ENCODE data around the gene CTH.
"Not testable (repeated sequence)": the region's sequence is repeated elsewhere in the genome, so short reads cannot be mapped to it uniquely, and the experiment has no call there.

CTH gene

GRCh38 chr1:70409136-70409535 lies 1.9 kb upstream of the CTH start:
- DNase-seq (ENCODE audit: insufficient read length, low spot score) (no peak), FAIRE-seq (no peak)
- no peak for TF ChIP-seq CTCF (IDR thresholded peaks at IDR 0.05; ENCODE audit: insufficient read depth, missing control alignments)

- DNase-seq (ENCODE audit: insufficient read length, low spot score) (no peak), FAIRE-seq (no peak)
- TF ChIP-seq CTCF (IDR thresholded peaks at IDR 0.05; ENCODE audit: insufficient read depth, missing control alignments): no peak
Observed at GRCh38 chr1:70411360-70411844, 334 bp downstream of the CTH start.

DNA sequence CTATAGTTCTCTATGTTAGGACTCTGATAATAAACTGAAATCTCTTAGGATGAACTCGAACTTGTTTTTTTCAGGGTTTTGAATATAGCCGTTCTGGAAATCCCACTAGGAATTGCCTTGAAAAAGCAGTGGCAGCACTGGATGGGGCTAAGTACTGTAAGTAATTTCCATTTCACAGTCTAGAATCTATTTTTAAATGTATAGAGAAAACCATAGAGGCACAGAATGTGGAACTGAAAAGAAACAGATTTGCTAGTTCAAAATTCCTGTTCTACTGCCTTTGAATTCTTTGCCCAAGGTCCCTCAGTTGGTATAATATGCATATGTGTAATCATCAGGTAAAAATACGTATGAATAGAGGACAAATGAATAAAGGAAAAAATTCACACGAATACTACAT lies 4.8 kb downstream of the CTH start:
- TF ChIP-seq CTCF (IDR thresholded peaks at IDR 0.05; ENCODE audit: insufficient read depth, missing control alignments): no peak
- FAIRE-seq: no peak
- no peak for DNase-seq (ENCODE audit: insufficient read length, low spot score)

GRCh38 chr1:70418973-70419734 lies 8.1 kb downstream of the CTH start:
- not testable (repeated sequence) for FAIRE-seq; DNase-seq (ENCODE audit: insufficient read length, low spot score)

- FAIRE-seq (no peak), DNase-seq (ENCODE audit: insufficient read length, low spot score) (no peak)
- TF ChIP-seq CTCF (IDR thresholded peaks at IDR 0.05; ENCODE audit: insufficient read depth, missing control alignments): no peak
Observed at GRCh38 chr1:70420320-70420719, 9.3 kb downstream of the CTH start.

DNA sequence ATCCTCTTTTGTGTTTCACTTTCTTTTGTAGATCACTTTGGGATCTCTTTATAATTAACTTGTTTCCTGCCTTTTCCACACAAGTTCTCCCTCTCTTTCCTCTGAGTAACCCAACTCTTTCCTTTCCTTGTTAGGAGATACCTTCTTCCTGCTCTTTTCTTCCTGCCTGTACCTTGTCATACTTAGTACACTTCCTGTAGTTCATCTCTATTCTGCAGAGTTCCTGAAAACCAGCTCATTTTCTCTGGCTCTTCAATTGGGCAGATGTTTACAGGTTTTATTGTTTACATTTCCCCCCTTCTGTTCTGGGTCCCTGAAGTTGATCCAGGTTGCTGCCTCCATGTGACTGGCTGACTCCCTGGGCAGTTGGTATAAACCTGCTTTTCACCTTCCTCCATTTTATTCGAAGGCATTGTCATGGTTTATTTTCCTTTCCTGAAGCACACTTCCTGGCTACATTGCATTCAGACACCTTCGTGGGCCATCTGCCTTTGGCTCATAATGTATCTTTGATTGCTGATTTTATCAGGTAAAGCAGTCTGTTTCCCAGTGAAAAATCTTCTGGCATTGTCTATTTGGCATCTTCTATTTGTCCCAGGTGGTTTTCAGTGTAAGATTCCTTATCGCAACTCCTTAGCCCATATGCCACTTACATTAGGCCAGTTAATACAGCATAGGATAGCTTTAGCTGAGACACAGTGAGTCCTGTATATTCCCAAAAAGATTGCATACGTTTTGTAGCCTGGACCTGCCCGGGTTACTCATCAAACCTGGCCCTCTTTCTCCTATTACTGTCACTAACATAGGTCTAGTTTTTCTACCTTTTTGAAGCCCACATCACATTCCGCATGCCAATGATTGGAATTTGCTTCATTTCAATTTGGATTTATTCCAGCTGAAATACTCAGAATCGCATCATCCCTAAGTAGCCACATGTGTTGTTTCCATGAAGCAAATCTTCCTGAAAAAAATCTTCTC lies 15.4 kb downstream of the CTH start:
- DNase-seq (ENCODE audit: insufficient read length, low spot score) (no peak), FAIRE-seq (no peak)
- TF ChIP-seq CTCF (IDR thresholded peaks at IDR 0.05; ENCODE audit: insufficient read depth, missing control alignments): no peak

DNA sequence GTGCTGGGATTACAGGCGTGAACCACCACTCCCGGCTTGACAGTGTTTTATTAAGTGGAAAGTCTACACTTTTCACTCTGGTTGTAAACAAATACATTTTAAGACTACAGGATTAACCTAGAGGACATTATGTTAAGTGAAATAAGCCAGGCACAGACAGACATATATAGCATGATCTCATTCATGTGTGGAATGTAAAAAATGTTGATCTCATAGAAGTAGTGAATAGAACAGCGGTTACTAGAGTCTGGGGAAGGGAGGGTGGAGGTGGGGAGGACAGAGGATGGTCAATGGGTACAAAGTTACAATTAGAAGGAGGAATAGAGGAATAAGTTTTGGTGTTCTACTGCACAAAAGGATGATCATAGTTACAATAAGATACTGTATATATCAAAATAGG lies 16.9 kb downstream of the CTH start:
- TF ChIP-seq CTCF (IDR thresholded peaks at IDR 0.05; ENCODE audit: insufficient read depth, missing control alignments): no peak
- DNase-seq (ENCODE audit: insufficient read length, low spot score) (no peak), FAIRE-seq (no peak)
